Stomach (tissue), 4 donors: ENCODE data around the gene NCAM1.

Experiments
- CTCF ChIP-seq, 7 experiments: fragments of 450-650 bp in 4 of 7; fragments of 200-600 bp in 3 of 7; sonication (generic) in 3 of 7; IDR thresholded peaks; one replicate each; pipeline ENCODE4 v1.5.1; 2016 to 2019; ENCODE audit warnings: antibody characterized with exemption in 7 of 7, control low read depth in 2 of 7, mild to moderate bottlenecking in 1 of 7
- POLR2A ChIP-seq, 4 donors: fragments of 450-650 bp; IDR thresholded peaks; one replicate each; pipeline ENCODE4 v1.6.1; 2016; ENCODE audit warnings: antibody characterized with exemption in 4 of 4, control low read depth in 2 of 4, mild to moderate bottlenecking in 1 of 4, moderate library complexity in 1 of 4

DNA sequence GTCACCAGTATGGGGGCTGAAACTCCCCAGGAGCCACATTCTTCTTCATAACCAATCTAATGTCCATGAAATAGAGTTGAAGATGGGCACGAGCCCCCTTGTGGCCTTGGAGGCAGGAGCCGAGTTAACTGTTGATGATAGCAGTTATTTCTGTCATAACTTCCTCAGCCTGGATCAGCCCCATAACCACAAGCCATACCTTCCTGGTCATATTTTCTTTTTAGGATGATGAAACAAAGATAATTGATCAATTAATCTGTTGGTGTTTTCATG lies 288.2 kb downstream of the NCAM1 start:
- TF ChIP-seq CTCF (IDR thresholded peaks at IDR 0.05) (no peak), POLR2A (IDR thresholded peaks at IDR 0.05) (no peak)
